Lower leg skin (tissue), 4 donors: ENCODE measurements around the gene KCNE4. TPM values are rescaled to one million over a fixed set of nuclear protein-coding genes. Genes with fewer than 3 reads are reported as not detected.

Experiments
- DNase-seq, 2 donors: peaks; one replicate each; pipeline ENCODE4 v3.0.0-alpha.2; 2019; ENCODE audit warnings: low spot score in 2 of 2
- H3K4me3 ChIP-seq: fragments of 200-600 bp; sonication (generic); 2 replicates; pipeline ENCODE4 v1.5.1; 2017; ENCODE audit warnings: mild to moderate bottlenecking, low read depth; ENCODE audit not compliant: poor library complexity, severe bottlenecking
- POLR2A ChIP-seq, 2 donors: fragments of 450-650 bp; IDR thresholded peaks; one replicate each; pipeline ENCODE4 v1.6.1; 2016 to 2017; ENCODE audit warnings: antibody characterized with exemption in 2 of 2, mild to moderate bottlenecking in 1 of 2, moderate library complexity in 1 of 2
- WGBS, 2 donors: methylation state at CpG; one replicate each; pipeline ENCODE4 v1.1.5; 2018; 5-methylcytosine and 5-hydroxymethylcytosine counted together
- intact Hi-C: fragments of 100-400 bp; cut with DNase I; formaldehyde crosslinking; loops from one replicate; pipeline ENCODE4 v1.15.0; 2023; ENCODE audit warnings: low total_unique reads
- total RNA-seq, 4 donors: library from RNA; depleted of rRNA; stranded (reverse); fragments of >200 nt; gene quantifications; one replicate each; pipeline ENCODE4 v1.1.0, GENCODE V29; 2016
- TF ChIP-seq, protein P1 (sequence below), 3 donors: fragments of 450-650 bp; IDR thresholded peaks; one replicate each; pipeline ENCODE4 v1.5.1; 2016; ENCODE audit warnings: antibody characterized with exemption in 3 of 3, mild to moderate bottlenecking in 3 of 3, moderate library complexity in 2 of 3

The KCNE4 gene
- total RNA-seq, 4 donors from 2014 or later, result 0.95 to 4.1 (median 1.7) TPM

DNA sequence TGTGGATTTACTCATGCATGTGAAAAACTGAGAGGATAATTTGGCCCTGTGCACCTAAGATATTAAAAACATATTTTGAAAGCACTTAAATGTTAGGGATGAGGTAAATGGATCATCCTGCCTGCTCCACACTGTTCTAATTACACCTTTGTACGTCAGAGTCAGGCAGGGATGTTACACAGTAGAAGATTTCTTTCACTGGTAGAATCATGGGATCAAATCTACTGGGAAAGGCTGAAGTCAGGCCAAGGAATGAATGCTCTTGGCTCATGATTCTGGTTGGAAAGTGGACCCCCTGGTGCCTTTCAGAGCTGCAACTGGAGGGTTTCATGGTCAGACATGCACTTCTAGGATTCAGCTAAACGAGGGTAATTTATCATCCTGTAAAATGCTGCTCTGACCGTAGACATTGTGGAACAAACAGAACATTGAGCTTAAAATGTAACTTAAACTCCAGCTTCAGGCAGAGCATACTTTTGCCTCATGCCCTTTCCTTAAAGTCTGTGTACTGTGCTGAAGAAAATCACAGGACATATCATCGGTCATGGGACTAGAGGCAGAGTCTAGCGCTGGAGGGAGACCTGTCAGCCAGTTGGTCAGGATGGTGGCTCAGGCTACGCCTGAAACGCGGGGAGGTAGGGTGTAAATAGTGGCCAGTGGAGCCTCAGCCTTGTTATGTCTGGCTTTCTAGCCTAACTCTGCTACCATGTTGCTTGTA, 4.9 kb downstream of the KCNE4 start:
- H3K4me3 ChIP-seq, result no peak overlapping the region
- WGBS, 2 donors, result 73 to 78% methylated on average over 8 of the region's 8 CpGs
- DNase-seq, result no peak
- TF ChIP-seq, protein P1, sequence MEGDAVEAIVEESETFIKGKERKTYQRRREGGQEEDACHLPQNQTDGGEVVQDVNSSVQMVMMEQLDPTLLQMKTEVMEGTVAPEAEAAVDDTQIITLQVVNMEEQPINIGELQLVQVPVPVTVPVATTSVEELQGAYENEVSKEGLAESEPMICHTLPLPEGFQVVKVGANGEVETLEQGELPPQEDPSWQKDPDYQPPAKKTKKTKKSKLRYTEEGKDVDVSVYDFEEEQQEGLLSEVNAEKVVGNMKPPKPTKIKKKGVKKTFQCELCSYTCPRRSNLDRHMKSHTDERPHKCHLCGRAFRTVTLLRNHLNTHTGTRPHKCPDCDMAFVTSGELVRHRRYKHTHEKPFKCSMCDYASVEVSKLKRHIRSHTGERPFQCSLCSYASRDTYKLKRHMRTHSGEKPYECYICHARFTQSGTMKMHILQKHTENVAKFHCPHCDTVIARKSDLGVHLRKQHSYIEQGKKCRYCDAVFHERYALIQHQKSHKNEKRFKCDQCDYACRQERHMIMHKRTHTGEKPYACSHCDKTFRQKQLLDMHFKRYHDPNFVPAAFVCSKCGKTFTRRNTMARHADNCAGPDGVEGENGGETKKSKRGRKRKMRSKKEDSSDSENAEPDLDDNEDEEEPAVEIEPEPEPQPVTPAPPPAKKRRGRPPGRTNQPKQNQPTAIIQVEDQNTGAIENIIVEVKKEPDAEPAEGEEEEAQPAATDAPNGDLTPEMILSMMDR (IDR thresholded peaks at IDR 0.05), result no peak
- TF ChIP-seq POLR2A (IDR thresholded peaks at IDR 0.05), result no peak
- intact Hi-C loops, result no loop called here

DNA sequence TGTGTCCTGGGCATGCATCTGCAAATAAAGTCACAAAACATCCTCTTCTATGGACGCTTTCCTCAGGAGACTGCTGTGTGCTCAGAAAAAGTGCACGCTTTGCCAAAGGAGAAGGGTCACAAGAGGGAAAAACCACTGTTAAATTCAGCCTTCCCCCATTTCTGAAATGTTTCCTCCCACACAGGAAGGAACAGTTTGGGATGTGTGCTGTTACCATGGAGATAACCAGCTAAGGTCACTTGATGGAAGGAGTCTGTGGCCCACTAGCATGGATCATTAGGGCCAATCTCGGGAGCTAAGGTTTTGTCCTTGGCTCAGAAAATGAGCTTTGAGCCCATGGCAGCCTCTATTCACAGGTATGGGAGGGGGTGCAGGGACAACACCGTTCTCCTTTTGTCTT, 5.6 kb downstream of the KCNE4 start:
- no peak overlapping the region for H3K4me3 ChIP-seq
- no peak for DNase-seq
- 73 to 75% methylated on average over 4 of the region's 4 CpGs for WGBS, 2 donors
- intact Hi-C loops, result no loop called here
- TF ChIP-seq, protein P1 (IDR thresholded peaks at IDR 0.05), result no peak
- TF ChIP-seq POLR2A (IDR thresholded peaks at IDR 0.05), result no peak

DNA sequence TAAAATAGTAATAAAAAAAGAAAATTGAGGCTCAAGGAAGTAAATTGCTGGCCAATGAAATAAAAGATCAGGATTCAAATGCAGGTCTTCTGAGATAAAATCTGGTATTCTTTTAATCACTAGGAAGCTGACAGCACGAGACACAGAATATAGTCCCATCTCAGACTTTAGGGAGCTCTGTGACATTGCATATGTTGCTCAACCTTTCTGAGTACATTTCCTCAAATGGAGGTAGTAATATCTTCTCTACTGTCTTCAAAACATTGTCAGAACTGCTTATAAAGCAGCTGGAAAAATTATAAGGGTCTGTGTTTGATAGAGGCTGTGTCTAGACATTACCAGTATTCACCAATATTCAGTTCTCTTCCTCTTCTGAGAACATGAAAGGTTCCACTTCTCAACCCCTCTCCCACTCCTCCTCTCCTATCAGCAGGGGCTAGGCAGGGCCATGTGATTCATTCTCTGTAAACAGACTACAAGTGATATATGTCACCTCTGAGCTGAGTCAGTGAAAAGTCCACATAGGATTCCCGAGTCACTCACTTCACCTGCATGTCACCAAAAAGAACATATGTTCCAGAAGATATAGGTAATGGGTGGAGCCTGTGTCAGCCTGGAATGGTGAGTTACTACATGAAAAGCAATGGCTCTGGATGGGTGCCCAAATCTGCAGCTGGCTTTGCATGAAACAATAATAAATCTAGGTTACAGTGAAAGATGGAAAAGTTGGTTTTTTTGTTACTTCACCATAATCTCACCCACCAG, 7.1 kb downstream of the KCNE4 start:
- WGBS, 2 donors, result 58 to 65% methylated on average over 2 of the region's 2 CpGs
- DNase-seq, result no peak
- no peak for TF ChIP-seq POLR2A (IDR thresholded peaks at IDR 0.05)
- TF ChIP-seq, protein P1 (IDR thresholded peaks at IDR 0.05), result no peak
- intact Hi-C loops, result no loop called here
- H3K4me3 ChIP-seq, result no peak overlapping the region

DNA sequence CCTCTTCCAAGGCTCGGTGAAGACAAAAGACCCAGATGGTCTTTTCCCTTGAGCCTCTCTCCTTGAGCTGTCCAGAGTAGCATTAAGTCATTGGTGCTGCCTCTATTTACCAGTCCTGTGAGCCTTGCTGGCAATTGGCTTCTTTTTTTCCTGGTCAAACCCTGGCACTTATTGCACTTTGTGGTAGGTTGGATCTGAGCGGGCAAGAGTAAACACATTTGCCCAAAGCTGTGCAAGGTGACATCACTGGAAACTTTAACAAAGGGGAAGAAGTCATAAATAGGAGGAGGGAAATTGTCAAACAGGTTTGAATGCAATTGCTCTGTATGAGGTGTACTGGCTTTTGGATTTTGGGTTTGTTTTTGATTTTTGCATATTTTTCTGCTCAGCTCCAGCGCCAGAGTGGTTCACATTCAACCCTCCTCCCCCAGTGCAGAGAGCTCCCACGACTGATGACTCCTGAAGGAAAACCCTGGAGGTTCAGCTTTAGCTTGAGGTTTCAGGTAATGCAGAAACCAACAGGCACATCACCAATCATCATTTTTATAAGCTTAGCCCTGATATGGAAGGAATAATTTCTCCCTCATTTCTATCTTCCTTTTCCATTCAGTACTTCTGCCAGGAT, 8.3 kb downstream of the KCNE4 start:
- WGBS, 2 donors, result 81% methylated on average over 4 of the region's 4 CpGs
- intact Hi-C loops, result no loop called here
- TF ChIP-seq, protein P1 (IDR thresholded peaks at IDR 0.05), result no peak
- TF ChIP-seq POLR2A (IDR thresholded peaks at IDR 0.05), result no peak
- no peak overlapping the region for H3K4me3 ChIP-seq
- DNase-seq, result no peak

DNA sequence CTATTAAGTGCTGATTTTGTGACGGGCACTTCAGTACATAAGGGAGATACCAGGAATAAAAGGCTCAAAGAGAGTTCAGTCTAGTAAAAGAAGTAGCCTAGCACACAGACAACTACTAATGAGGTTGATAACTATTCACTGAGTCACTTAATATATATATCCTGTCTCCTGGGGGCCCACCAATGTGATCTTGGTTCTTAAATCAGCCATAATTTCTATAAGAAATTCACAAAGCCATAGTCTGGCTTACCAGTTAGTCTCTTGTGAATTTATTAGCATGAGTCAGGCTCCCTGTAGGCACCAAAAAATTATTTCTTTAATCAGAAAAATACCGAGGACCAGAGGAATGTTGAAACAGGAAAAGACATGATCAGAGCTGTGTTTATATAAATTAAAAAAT, 10.4 kb downstream of the KCNE4 start:
- intact Hi-C loops, result no loop called here
- WGBS, 2 donors, result 46 to 47% methylated on average over 2 of the region's 2 CpGs
- no peak for DNase-seq
- TF ChIP-seq, protein P1 (IDR thresholded peaks at IDR 0.05), result no peak
- no peak for TF ChIP-seq POLR2A (IDR thresholded peaks at IDR 0.05)
- no peak overlapping the region for H3K4me3 ChIP-seq
